Measurements from ENCODE around the gene CA11. TPM values are rescaled to one million over a fixed set of nuclear protein-coding genes. Genes with fewer than 3 reads are reported as not detected.
A peak's percentile ranks its signal among the peaks of the same experiment; 100 is the strongest.

CA11 gene
- total RNA-seq, 1 experiment from 2014 or later, result 2.1 TPM

GRCh38 chr19:48588670-48589401 lies 57.2 kb downstream of the CA11 start:
- peak; percentile 97 for DNase-seq
- peak overlapping the region; percentile 58 for H3K27ac Mint-ChIP-seq (ENCODE audit: unreplicated experiment)
- peak; percentile 97 for TF ChIP-seq CTCF (IDR thresholded peaks at IDR 0.05; ENCODE audit: unreplicated experiment)
- CTCF ChIA-PET, result interaction anchor here (0.6 to 1.8 kb wide), 18 partner anchors 20 to 275 kb away, joined by 3 to 14 read pairs (median 4); partner anchors contain the start of genes CA11 and KDELR1
- H3K4me3 Mint-ChIP-seq (ENCODE audit: low read depth, unreplicated experiment), result peak overlapping the region; percentile 70
- intact Hi-C loops (cut with micrococcal nuclease; ENCODE audit: unreplicated experiment), result no loop called here
- peaks cover 15% of the 10 kb centered on the region for H3K36me3 Mint-ChIP-seq (ENCODE audit: insufficient read depth, unreplicated experiment)
- peaks cover 19% of the 10 kb centered on the region for H3K4me1 Mint-ChIP-seq (ENCODE audit: low read depth, unreplicated experiment)
- peaks cover 65% of the 10 kb centered on the region for H3K27me3 Mint-ChIP-seq (ENCODE audit: unreplicated experiment)
- BruUV-seq (replicated peaks), result no TSS peak
- no peaks in the 10 kb centered on the region for H3K9me3 Mint-ChIP-seq (ENCODE audit: low read depth, unreplicated experiment)

Other genes with a start within 250 kb of the CA11 start
- gene GRWD1, start 200.2 kb downstream of the CA11 start, total RNA-seq (2022), result 75.0 and 76.7 TPM in 2 replicates
- 9.6 and 9.9 TPM in 2 replicates for gene KCNJ14, start 190.6 kb downstream of the CA11 start, total RNA-seq (2022)
- 98.1 and 109 TPM in 2 replicates for gene CYTH2, start 176.8 kb downstream of the CA11 start, total RNA-seq (2022)
- gene LMTK3, start 134.4 kb downstream of the CA11 start, total RNA-seq (2022), result 1.0 and 2.4 TPM in 2 replicates
- gene SULT2B1, start 94.0 kb downstream of the CA11 start, total RNA-seq (2022), result 0.64 TPM in 1 of 2 replicates, not detected in the other
- gene SPACA4, start 39.4 kb downstream of the CA11 start, total RNA-seq (2022), result not detected in 2 replicates
- 8.2 and 13.3 TPM in 2 replicates for gene FAM83E, start 31.1 kb downstream of the CA11 start, total RNA-seq (2022)
- gene RPL18, start 27.0 kb downstream of the CA11 start, total RNA-seq (2022), result 1,224 and 1,339 TPM in 2 replicates
- 20.5 and 24.2 TPM in 2 replicates for gene SPHK2, start 26.7 kb downstream of the CA11 start, total RNA-seq (2022)
- gene DBP, start 8.8 kb downstream of the CA11 start, total RNA-seq (2022), result 4.3 and 4.9 TPM in 2 replicates
- gene NTN5, start 26.8 kb upstream of the CA11 start, total RNA-seq (2022), result 0.57 and 0.66 TPM in 2 replicates
- 8.7 and 10.4 TPM in 2 replicates for gene FUT2, start 49.8 kb upstream of the CA11 start, total RNA-seq (2022)
- 1.7 TPM in 2 replicates for gene MAMSTR, start 73.5 kb upstream of the CA11 start, total RNA-seq (2022)
- 0.09 and 0.29 TPM in 2 replicates for gene RASIP1, start 94.4 kb upstream of the CA11 start, total RNA-seq (2022)
- gene IZUMO1, start 100.7 kb upstream of the CA11 start, total RNA-seq (2022), result 0.31 and 0.42 TPM in 2 replicates
- gene FUT1, start 106.5 kb upstream of the CA11 start, total RNA-seq (2022), result 2.6 and 2.9 TPM in 2 replicates
- gene FGF21, start 109.3 kb upstream of the CA11 start, total RNA-seq (2022), result not detected in 2 replicates
- 84.4 and 91.0 TPM in 2 replicates for gene BCAT2, start 164.8 kb upstream of the CA11 start, total RNA-seq (2022)
- gene HSD17B14, start 190.3 kb upstream of the CA11 start, total RNA-seq (2022), result 2.6 and 5.7 TPM in 2 replicates
- 57.6 and 72.2 TPM in 2 replicates for gene PLEKHA4, start 222.4 kb upstream of the CA11 start, total RNA-seq (2022)
- 118 TPM in 2 replicates for gene PPP1R15A, start 226.2 kb upstream of the CA11 start, total RNA-seq (2022)

Data from Calu3 (cell line).